Psoas muscle (tissue), 8 donors: ENCODE results near the gene PCDHB5. TPM values are rescaled to one million over a fixed set of nuclear protein-coding genes. Genes with fewer than 3 reads are reported as not detected.
"Not testable (repeated sequence)": the region's sequence is repeated elsewhere in the genome, so short reads cannot be mapped to it uniquely, and the experiment has no call there.

Experiments used
- ATAC-seq, 4 donors: fragments of 200-7000 bp; cut with Tn5 transposase; one replicate each; pipeline ENCODE4 v1.9.1; 2020; ENCODE audit warnings: moderate library complexity in 3 of 4, mild to moderate bottlenecking in 2 of 4
- DNase-seq, 2 donors: peaks; one replicate each; pipeline ENCODE4 v3.0.0-alpha.2; 2020
- H3K27ac ChIP-seq: fragments of 200-600 bp; one replicate; pipeline ENCODE4 v1.8.0; 2022
- H3K27me3 ChIP-seq, 3 donors: fragments of 200-600 bp in 1 of 3; one replicate each; pipeline versions ENCODE4 v1.6.1 to v1.8.0; 2013 to 2022; ENCODE audit warnings: low read length in 2 of 3, mild to moderate bottlenecking in 2 of 3, moderate library complexity in 1 of 3; ENCODE audit not compliant: insufficient read depth in 3 of 3
- H3K36me3 ChIP-seq, 2 donors: fragments of 200-600 bp in 1 of 2; one replicate each; pipeline versions ENCODE4 v1.6.1 to v1.8.0; 2013 to 2022; ENCODE audit warnings: low read depth in 1 of 2, mild to moderate bottlenecking in 1 of 2, moderate library complexity in 1 of 2; ENCODE audit not compliant: insufficient read depth in 1 of 2
- H3K4me1 ChIP-seq: fragments of 200-600 bp; one replicate; pipeline ENCODE4 v1.8.0; 2022
- H3K4me3 ChIP-seq: fragments of 200-600 bp; one replicate; pipeline ENCODE4 v1.8.0; 2022; ENCODE audit warnings: mild to moderate bottlenecking
- H3K9me3 ChIP-seq: fragments of 200-600 bp; one replicate; pipeline ENCODE4 v1.8.0; 2022
- WGBS, 3 donors: extraction: QIAGEN DNeasy Blood & Tissue Kit; methylation state at CpG; one replicate each; pipeline versions ENCODE4 v1.1.6 to v1.1.7; 2013; 5-methylcytosine and 5-hydroxymethylcytosine counted together
- intact Hi-C, 2 donors: fragments of 100-400 bp; cut with DNase I; formaldehyde crosslinking; loops; one replicate each; pipeline versions ENCODE4 v1.11.0 to v1.14.2; 2022
- polyA plus RNA-seq, 3 donors: library from polyadenylated mRNA; stranded (reverse); fragments of 200-250 nt; gene quantifications; one replicate each; pipeline ENCODE4 v1.2.3, GENCODE V29; 2013
- total RNA-seq, 4 donors: library from RNA; stranded (reverse); fragmentation: NEBNext Ultra II Directional in 2 of 4; extraction: Animal tissue kit (Norgen Biotek cat#: 25700) in 2 of 4; gene quantifications; one replicate each; pipeline versions ENCODE4 v1.2.1 to v1.2.4, GENCODE V29; 2021 to 2023
- TF ChIP-seq, protein P1 (sequence below): fragments of 200-600 bp; IDR thresholded peaks from one replicate; pipeline ENCODE4 v1.8.0; 2022; ENCODE audit warnings: antibody characterized with exemption
- donor health status: healthy with polysubstance abuse.
- donor health status: DM: no; HTN: no; CAD: no; lungs with moderate emphysema.
- donor health status: Bipolar disorder and iron deficiency.
- donor health status: healthy.
- donor health status: DM: yes; HTN: yes; CAD: no.
- donor health status: DM: no; HTN: no; CAD: no.
- donor health status: DM: no; HTN: no; CAD: no.
- donor health status: DM: yes; HTN: yes; CAD: no.

Gene PCDHB5
- total and polyA plus RNA-seq, 7 donors, result 0.17 to 0.99 (median 0.42) TPM

DNA sequence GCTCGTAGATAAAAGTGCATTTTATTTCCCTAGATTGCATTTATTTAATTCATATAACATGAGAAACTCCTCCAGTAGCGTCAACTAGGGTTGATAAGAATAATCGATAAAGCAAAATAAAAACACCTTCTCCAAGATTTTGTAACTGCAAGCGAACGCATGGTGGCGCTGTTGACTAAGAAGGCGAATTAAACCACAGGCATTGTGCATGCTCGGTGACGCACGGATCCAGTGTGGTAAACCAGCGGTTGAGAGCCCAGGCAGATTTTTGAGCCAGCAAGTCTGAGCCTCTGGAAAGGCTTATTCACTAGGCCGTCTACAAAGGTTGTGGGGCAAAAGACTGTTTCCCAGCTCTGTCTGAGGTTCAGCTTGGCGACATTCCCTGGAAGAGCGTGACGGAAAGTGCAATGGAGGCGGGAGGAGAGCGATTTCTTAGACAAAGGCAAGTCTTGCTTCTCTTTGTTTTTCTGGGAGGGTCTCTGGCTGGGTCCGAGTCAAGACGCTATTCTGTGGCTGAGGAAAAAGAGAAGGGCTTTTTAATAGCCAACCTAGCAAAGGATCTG is 34.7 kb upstream of the PCDHB5 start, which contains the start of gene PCDHB3:
Gene PCDHB3 (plus strand): TSS at position 231 of the 563 bp plus-strand sequence. CDS start 177 bp downstream, at position 408.
- 11 to 17% (median 16%) methylated on average over 19 of the region's 19 CpGs for WGBS, 3 donors
- H3K27me3 ChIP-seq, result peaks cover 0 to 19% (median 2%) of the 10 kb centered on the region in 3 donors

DNA sequence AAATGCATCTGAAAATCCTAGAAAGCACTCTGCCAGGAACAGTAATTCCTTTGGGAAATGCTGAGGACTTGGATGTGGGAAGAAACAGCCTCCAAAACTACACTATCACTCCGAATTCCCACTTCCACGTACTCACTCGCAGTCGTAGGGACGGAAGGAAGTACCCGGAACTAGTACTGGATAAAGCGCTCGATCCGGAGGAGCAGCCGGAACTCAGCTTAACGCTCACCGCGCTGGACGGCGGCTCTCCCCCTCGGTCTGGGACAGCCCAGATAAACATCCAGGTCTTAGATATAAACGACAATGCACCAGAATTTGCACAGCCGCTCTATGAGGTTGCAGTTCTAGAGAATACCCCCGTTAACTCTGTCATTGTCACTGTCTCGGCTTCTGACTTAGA is 33.9 kb upstream of the PCDHB5 start:
- intact Hi-C loops, result no loop called here
- DNase-seq, result no peak
- H3K27me3 ChIP-seq, result peaks cover 0 to 16% (median 2%) of the 10 kb centered on the region in 3 donors
- WGBS, 3 donors, result 29 to 35% (median 32%) methylated on average over 20 of the region's 20 CpGs
- no peaks in the 10 kb centered on the region for H3K4me1 ChIP-seq
- no peak overlapping the region for H3K27ac ChIP-seq
- TF ChIP-seq, protein P1, sequence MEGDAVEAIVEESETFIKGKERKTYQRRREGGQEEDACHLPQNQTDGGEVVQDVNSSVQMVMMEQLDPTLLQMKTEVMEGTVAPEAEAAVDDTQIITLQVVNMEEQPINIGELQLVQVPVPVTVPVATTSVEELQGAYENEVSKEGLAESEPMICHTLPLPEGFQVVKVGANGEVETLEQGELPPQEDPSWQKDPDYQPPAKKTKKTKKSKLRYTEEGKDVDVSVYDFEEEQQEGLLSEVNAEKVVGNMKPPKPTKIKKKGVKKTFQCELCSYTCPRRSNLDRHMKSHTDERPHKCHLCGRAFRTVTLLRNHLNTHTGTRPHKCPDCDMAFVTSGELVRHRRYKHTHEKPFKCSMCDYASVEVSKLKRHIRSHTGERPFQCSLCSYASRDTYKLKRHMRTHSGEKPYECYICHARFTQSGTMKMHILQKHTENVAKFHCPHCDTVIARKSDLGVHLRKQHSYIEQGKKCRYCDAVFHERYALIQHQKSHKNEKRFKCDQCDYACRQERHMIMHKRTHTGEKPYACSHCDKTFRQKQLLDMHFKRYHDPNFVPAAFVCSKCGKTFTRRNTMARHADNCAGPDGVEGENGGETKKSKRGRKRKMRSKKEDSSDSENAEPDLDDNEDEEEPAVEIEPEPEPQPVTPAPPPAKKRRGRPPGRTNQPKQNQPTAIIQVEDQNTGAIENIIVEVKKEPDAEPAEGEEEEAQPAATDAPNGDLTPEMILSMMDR, result no peak
- peak in 2 of 4 donors; percentile 34 to 49 for ATAC-seq
- H3K9me3 ChIP-seq, result no peaks in the 10 kb centered on the region
- peak overlapping the region; percentile 55 for H3K4me3 ChIP-seq
- H3K36me3 ChIP-seq, result no peaks in the 10 kb centered on the region

More for the DNA sequence above, 34.7 kb upstream of the PCDHB5 start, which contains the start of gene PCDHB3:
- peak; percentile 29 to 65 for DNase-seq
- TF ChIP-seq, protein P1, result peak; percentile 42
- Histone ChIP-seq H3K27ac (no peak within 1 kb of the TSS), H3K4me1 (no peaks in the 10 kb centered on the region), H3K9me3 (no peaks in the 10 kb centered on the region), H3K4me3 (peak within 1 kb of the TSS; percentile 55), H3K36me3 (no peaks in the 10 kb centered on the region)
- peak; percentile 63 to 80 (median 71) for ATAC-seq
- intact Hi-C loops, result no loop called here

- not testable (repeated sequence) for ATAC-seq
These were observed 32.9 kb upstream of the PCDHB5 start for GRCh38 chr5:141102070-141102469.

DNA sequence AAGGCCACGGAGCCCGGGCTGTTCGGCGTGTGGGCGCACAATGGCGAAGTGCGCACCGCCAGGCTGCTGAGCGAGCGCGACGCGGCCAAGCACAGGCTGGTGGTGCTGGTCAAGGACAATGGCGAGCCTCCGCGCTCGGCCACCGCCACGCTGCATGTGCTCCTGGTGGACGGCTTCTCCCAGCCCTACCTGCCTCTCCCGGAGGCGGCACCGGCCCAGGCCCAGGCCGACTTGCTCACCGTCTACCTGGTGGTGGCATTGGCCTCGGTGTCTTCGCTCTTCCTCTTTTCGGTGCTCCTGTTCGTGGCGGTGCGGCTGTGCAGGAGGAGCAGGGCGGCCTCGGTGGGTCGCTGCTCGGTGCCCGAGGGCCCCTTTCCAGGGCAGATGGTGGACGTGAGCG is 32.5 kb upstream of the PCDHB5 start:
- 35 to 43% (median 41%) methylated on average over 16 to 33 of the region's 38 CpGs for WGBS, 3 donors
- ATAC-seq, H3K36me3 ChIP-seq, H3K9me3 ChIP-seq, H3K4me3 ChIP-seq, H3K27ac ChIP-seq, H3K4me1 ChIP-seq, DNase-seq, intact Hi-C loops: not testable (repeated sequence)
- peaks cover 0 to 13% (median 2%) of the 10 kb centered on the region in 3 donors for H3K27me3 ChIP-seq

More at GRCh38 chr5:141102070-141102469, 32.9 kb upstream of the PCDHB5 start:
- H3K27me3 ChIP-seq, result peaks cover 0 to 16% (median 2%) of the 10 kb centered on the region in 3 donors
- WGBS, 3 donors, result 37 to 40% (median 39%) methylated on average over 20 to 39 of the region's 39 CpGs
- H3K9me3 ChIP-seq, intact Hi-C loops, H3K4me1 ChIP-seq, H3K27ac ChIP-seq, H3K36me3 ChIP-seq, DNase-seq, H3K4me3 ChIP-seq: not testable (repeated sequence)

DNA sequence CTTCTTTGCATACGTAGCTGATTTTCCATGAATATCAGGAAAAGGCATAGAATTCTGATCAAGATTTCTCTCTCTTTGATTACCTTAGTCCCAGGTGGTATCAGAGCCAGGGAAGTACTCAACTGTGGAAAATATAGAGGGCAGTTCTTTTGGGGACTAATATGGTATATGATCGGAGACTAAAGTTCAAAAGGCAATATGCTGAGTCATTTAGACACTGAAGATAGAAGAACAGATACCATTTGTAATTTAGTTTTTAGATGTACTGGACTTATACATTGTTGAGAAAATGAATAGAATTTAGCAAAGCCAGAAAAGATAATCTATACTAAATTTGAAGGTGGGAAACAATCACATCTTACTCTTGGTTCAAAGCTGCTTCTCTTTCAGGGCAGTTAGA is 29.7 kb upstream of the PCDHB5 start:
- no peak for ATAC-seq

More for the DNA sequence above, 29.7 kb upstream of the PCDHB5 start:
- Histone ChIP-seq H3K36me3 (no peaks in the 10 kb centered on the region), H3K9me3 (no peaks in the 10 kb centered on the region), H3K27ac (no peak overlapping the region), H3K4me1 (no peaks in the 10 kb centered on the region), H3K27me3 (peaks cover 0 to 3% (median 2%) of the 10 kb centered on the region in 3 donors), H3K4me3 (no peak overlapping the region)
- TF ChIP-seq, protein P1, result no peak
- intact Hi-C loops, result no loop called here
- 61 to 89% (median 82%) methylated on average over 2 of the region's 2 CpGs for WGBS, 3 donors
- DNase-seq, result no peak
